GM18907 (cell line): ENCODE data around the gene MORC3.
A peak's percentile ranks its signal among the peaks of the same experiment; 100 is the strongest.
"Not testable (repeated sequence)": the region's sequence is repeated elsewhere in the genome, so short reads cannot be mapped to it uniquely, and the experiment has no call there.

ENCODE experiments used
- ATAC-seq: cut with Tn5 transposase; IDR thresholded peaks from one replicate; pipeline ENCODE4 v1.9.1; 2021; ENCODE audit warnings: mild to moderate bottlenecking, moderate library complexity; ENCODE audit not compliant: unreplicated experiment

Gene MORC3

GRCh38 chr21:36381841-36382589 lies 62.0 kb downstream of the MORC3 start:
- no peak for ATAC-seq

GRCh38 chr21:36382722-36383121 lies 62.7 kb downstream of the MORC3 start:
- ATAC-seq = not testable (repeated sequence)

- ATAC-seq = peak; percentile 17
Measured at GRCh38 chr21:36384885-36385232, 64.9 kb downstream of the MORC3 start.

GRCh38 chr21:36385233-36386030 lies 65.4 kb downstream of the MORC3 start, which contains the start of gene CHAF1B:
Gene CHAF1B, plus strand, starts transcription at chr21:36385392. Its CDS starts 745 bp downstream, at chr21:36386137.
- peak; percentile 83 for ATAC-seq

- ATAC-seq = no peak
Measured at GRCh38 chr21:36386031-36386642, 66.1 kb downstream of the MORC3 start.

- ATAC-seq = no peak
Measured at GRCh38 chr21:36388096-36388495, 68.1 kb downstream of the MORC3 start.

GRCh38 chr21:36388835-36389234 lies 68.8 kb downstream of the MORC3 start:
- ATAC-seq = no peak

GRCh38 chr21:36391649-36392048 lies 71.7 kb downstream of the MORC3 start:
- ATAC-seq = not testable (repeated sequence)

- no peak for ATAC-seq
Measured at GRCh38 chr21:36395353-36396111, 75.5 kb downstream of the MORC3 start.

GRCh38 chr21:36396325-36396724 lies 76.3 kb downstream of the MORC3 start:
- ATAC-seq = no peak

GRCh38 chr21:36396971-36397370 lies 77.0 kb downstream of the MORC3 start:
- no peak for ATAC-seq

GRCh38 chr21:36397606-36398005 lies 77.6 kb downstream of the MORC3 start:
- ATAC-seq = no peak

- not testable (repeated sequence) for ATAC-seq
Measured at GRCh38 chr21:36399736-36400135, 79.7 kb downstream of the MORC3 start.

GRCh38 chr21:36400719-36401118 lies 80.7 kb downstream of the MORC3 start:
- ATAC-seq = no peak

GRCh38 chr21:36402339-36402738 lies 82.3 kb downstream of the MORC3 start:
- no peak for ATAC-seq

- ATAC-seq = no peak
Measured at GRCh38 chr21:36403713-36404112, 83.7 kb downstream of the MORC3 start.

GRCh38 chr21:36408568-36408967 lies 88.6 kb downstream of the MORC3 start:
- no peak for ATAC-seq

- no peak for ATAC-seq
Measured at GRCh38 chr21:36411301-36411700, 91.3 kb downstream of the MORC3 start.

- no peak for ATAC-seq
Measured at GRCh38 chr21:36412916-36413315, 92.9 kb downstream of the MORC3 start.

- ATAC-seq = no peak
Measured at GRCh38 chr21:36415375-36415774, 95.4 kb downstream of the MORC3 start.

- no peak for ATAC-seq
Measured at GRCh38 chr21:36419241-36419640, 99.2 kb downstream of the MORC3 start.
